Measurements from ENCODE around the gene CLEC16A.
A peak's percentile ranks its signal among the peaks of the same experiment; 100 is the strongest.

Gene CLEC16A

GRCh38 chr16:10967986-10968385, 23.6 kb downstream of the CLEC16A start:
- DNase-seq = no peak

- no peak for DNase-seq
These were observed 24.1 kb downstream of the CLEC16A start for GRCh38 chr16:10968498-10968897.

- no peak for DNase-seq
These were observed 25.3 kb downstream of the CLEC16A start for GRCh38 chr16:10969615-10970014.

GRCh38 chr16:10970065-10970464, 25.7 kb downstream of the CLEC16A start:
- no peak for DNase-seq

- DNase-seq = peak; percentile 65 to 87
These were observed 27.2 kb downstream of the CLEC16A start for GRCh38 chr16:10971560-10971961.

GRCh38 chr16:10972108-10972818, 27.9 kb downstream of the CLEC16A start:
- DNase-seq = no peak

GRCh38 chr16:10972819-10973464, 28.6 kb downstream of the CLEC16A start:
- no peak for DNase-seq

- DNase-seq = no peak
These were observed 32.3 kb downstream of the CLEC16A start for GRCh38 chr16:10976634-10977033.

GRCh38 chr16:10978124-10978523, 33.8 kb downstream of the CLEC16A start:
- no peak for DNase-seq

GRCh38 chr16:10978871-10979446, 34.6 kb downstream of the CLEC16A start:
- DNase-seq = no peak

GRCh38 chr16:10979717-10980601, 35.6 kb downstream of the CLEC16A start:
- peak in 1 of 2 experiments; percentile 24 for DNase-seq

- no peak for DNase-seq
These were observed 36.4 kb downstream of the CLEC16A start for GRCh38 chr16:10980813-10981212.

GRCh38 chr16:10981697-10982216, 37.4 kb downstream of the CLEC16A start:
- peak; percentile 98 for DNase-seq

GRCh38 chr16:10982465-10983150, 38.2 kb downstream of the CLEC16A start:
- peak; percentile 59 to 84 for DNase-seq

- peak in 1 of 2 experiments; percentile 28 for DNase-seq
These were observed 38.8 kb downstream of the CLEC16A start for GRCh38 chr16:10983159-10983558.

- DNase-seq = peak in 1 of 2 experiments; percentile 10
These were observed 40.1 kb downstream of the CLEC16A start for GRCh38 chr16:10984509-10984908.

- no peak for DNase-seq
These were observed 43.2 kb downstream of the CLEC16A start for GRCh38 chr16:10987361-10988163.

- DNase-seq = peak in 1 of 2 experiments; percentile 18
These were observed 43.9 kb downstream of the CLEC16A start for GRCh38 chr16:10988164-10988803.

GRCh38 chr16:10988879-10989278, 44.5 kb downstream of the CLEC16A start:
- DNase-seq = no peak

- no peak for DNase-seq
These were observed 45.2 kb downstream of the CLEC16A start for GRCh38 chr16:10989559-10989958.

- no peak for DNase-seq
These were observed 46.0 kb downstream of the CLEC16A start for GRCh38 chr16:10990378-10990777.

All from NCI-H526 (cell line).